HG03565 (cell line): ENCODE measurements around the gene AHCYL2.
"Not testable (repeated sequence)": the region's sequence is repeated elsewhere in the genome, so short reads cannot be mapped to it uniquely, and the experiment has no call there.

Experiments
- ATAC-seq: cut with Tn5 transposase; IDR thresholded peaks from one replicate; pipeline ENCODE4 v1.9.1; 2021; ENCODE audit warnings: mild to moderate bottlenecking, moderate library complexity; ENCODE audit not compliant: unreplicated experiment

AHCYL2 gene

DNA sequence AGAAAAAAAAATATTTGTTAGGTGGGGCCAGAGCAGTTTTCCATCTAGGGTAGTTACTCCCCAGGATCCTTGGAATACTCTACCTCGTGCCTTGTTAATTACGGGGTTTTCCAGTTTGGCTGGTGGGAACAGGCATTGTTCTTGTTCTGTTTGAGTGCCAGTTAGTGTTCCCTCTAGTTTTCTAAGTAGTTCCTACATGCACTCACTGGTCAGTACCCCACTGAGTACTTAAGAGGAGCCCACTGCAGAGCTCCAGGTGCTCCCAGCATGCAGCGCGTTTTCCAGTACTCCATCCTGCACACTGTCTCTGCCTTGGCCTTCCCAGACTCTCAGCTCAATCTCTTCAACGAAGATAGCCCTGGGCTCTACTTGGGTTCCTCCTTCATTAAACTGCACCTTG is 58.0 kb downstream of the AHCYL2 start:
- ATAC-seq: no peak

DNA sequence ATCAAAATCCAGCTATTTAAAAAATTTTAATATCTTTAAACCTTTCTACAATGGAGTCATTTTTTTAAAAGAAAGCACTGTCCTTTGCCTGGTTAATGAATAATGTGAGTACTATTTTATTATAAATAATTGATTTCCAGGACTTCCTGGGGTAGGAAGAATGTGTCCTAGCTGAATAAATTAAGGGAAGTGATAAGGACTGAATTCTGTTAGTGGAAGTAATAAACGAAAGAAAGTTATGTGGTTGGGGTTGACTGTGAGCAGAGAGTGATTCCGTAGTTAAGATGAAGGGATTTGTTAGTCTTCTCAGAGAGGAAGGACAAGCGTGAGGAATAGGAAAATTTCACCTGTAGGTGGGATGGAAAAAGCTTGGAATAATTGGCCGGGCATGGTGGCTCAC is 59.1 kb downstream of the AHCYL2 start:
- no peak for ATAC-seq

DNA sequence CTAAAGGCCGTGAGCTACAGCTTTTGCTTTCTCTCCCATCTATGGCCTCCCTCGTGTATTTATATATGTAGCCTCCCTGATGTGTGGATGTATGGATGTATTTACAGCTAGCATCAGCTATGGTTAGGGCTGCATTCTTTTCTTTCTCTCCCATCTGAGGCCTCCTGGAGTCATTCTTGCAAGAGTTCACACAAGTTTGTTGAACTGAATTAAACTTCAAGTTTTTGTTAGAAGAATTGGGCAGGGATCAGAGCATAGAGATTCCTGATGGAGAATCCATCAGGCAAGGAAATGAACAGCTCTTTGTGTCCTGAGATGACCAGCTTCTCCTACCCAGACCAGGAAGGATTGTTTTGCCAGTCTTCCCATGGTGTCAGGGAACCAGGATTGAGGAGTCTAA is 60.3 kb downstream of the AHCYL2 start:
- ATAC-seq: no peak

DNA sequence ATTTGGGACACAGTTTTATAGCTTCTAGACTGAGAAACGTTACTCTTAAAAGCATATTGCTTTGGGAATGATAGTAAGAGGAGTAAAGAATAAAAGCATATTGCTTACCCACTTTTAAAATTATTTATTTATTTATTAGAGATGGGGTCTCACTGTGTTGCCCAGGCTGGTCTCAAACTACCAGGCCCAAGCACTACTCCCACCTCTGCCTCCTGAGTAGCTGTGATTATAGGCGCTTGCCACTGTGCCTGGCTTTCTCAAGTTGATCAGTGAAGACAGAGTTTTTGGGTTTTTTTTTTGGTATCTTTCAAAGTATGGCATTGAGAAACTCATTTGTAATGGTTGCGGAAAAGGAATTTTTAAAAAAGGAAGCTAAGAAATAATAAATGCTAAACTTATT is 68.0 kb downstream of the AHCYL2 start:
- ATAC-seq: no peak

DNA sequence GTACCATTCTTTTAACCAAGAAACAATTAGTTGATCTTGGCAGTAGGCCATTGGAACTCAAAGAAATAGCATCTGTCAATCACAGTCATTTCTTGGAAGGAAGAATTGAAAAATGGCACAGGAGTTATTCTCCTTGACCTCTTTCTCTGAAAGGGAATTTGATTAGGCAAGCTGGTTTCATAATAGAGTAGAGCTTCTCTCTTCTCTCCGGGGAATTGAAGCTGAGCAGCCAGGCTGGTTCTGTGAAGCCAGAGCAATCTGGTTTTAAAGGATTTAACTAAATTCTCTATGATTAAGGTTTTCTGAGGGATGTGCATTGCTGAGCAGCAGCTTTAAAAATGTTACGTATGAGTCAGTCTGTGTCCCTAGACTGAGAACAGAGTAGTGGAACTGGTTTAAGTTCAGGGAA is 70.2 kb downstream of the AHCYL2 start:
- ATAC-seq: no peak

DNA sequence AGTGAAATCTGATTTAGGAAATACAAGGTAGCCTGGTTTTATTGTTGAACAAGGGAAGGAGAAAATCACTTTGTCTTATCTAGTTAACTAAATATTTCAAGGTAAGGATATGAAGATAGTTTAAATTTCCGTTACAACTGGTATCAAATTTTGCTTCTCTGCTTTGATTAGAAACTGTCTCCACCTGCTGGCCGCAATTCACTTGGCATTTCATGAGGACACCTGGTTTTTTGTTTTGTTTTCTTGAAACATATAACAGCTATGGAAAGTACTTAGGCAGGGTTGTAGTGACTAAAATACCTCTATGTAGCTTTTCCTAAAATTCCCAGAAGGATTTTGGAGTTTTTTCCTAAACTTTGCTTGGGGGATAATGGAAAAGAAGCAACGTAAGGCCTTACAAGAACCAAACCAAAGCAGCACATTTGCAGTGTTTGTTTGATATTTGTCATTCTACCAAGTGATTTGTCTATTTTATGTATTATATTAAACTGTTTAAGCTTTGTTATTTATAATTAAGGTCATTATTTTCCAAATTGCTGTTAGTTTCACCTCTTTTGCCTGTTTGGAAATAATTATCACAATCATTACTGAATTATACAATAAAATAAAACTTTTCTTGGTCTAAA is 73.6 kb downstream of the AHCYL2 start:
- no peak for ATAC-seq

DNA sequence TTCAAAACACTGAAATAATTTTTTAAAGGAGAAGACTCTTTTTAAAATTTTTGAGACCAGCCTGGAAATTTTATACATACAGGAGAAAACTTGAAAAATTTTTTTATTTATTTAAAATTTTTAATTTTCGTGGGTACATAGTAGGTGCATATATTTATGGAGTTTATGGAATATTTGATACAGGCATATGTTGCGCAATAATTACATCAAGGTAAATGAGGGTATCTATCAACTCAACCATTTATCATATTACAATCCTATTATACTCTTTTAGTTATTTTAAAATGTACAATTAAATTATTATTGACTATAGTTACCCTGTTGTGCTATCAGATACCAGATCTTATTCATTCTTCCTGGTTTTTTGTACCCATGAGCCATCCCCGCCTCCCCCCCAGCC is 75.1 kb downstream of the AHCYL2 start:
- ATAC-seq: no peak

DNA sequence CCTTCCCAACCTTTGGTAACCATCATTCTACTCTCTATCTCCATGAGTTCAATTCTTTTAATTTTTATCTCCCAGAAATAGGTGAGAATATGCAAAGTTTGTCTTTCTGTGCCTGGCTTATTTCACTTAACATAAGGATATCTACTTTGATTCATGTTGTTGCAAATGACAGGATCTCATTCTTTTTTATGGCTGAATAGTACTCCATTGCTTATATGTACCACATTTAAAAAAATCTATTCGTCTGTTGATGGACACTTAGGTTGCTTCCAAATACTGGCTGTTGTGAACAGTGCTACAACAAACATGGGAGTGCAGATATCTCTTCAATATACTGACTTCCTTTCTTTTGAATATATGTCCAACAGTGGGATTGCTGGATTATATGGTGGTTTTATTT is 75.5 kb downstream of the AHCYL2 start:
- not testable (repeated sequence) for ATAC-seq

DNA sequence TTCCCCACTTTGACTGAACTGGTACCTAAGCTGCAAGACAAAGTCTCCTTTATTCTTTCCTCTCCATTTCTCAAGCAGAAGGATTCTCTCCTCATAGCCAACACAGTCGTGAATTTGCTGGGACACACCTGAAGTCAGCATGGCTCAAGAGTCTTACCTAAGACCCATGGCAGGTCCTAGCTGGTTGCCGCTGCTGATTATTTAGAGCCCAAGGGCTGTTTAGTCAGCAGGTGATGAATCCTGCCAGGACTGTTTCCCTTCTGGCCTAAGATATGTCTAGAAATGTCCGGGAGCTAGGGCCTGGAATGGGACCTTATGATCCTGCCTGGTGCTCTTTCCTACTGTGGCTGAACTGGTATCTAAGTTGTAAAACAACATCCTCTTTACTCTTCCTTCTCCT is 82.8 kb downstream of the AHCYL2 start:
- ATAC-seq: no peak

DNA sequence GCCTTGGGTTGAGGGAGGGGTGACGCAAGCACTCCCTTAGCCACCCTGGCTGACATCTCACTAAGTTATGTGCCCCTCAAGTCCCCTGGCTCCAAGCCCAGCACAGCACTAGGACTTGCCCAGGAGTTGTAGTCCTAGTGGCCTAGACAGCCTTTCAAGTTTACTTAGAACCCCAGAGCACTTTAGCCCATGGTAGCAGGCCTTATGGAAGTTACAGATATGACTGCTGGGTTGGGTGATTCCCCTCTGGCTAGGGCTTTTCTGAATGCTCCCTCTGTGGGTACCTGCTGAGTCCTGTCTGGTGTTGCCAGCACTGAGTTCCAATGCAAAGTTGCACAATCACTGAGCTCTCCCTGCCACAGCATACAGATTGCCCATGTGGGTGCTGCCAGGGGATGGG is 83.2 kb downstream of the AHCYL2 start:
- no peak for ATAC-seq

DNA sequence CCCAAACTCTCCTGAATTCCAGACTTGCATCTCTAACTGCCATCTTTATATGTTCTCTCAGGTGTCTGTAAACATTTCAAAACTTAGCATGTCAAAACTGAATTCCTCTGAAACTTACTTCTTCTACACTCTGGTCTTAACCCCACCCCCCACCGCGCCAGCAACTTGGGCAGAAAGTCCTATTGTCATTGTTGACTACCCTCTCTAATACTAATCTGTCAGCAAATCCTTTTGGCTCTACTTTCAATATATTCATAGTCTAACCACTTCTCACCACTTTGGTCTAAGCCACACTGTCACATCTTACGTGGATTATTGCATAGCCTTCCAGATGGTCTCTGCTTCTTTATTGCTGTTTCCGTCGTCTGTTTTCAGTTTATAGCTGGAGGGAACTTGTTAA is 86.6 kb downstream of the AHCYL2 start:
- ATAC-seq: no peak

DNA sequence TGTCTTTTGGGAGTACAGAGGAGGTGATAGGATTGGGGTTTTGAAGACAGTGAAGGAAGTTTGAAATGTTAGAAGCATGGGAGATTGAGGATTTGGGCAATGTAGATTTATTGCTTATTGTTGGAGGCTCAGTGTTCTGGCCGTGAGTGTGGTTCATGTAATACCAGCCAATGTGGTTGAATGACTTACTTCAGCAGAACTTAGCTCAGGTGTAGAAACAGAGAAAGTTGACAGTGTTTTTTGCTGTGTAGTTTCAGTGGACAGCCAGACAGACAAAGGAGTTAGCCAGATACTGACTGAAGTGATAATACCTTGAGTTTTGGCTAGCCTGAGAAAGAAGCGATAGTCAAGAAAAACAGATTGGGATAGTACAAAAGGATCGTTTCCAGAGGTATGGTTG is 88.5 kb downstream of the AHCYL2 start:
- no peak for ATAC-seq

DNA sequence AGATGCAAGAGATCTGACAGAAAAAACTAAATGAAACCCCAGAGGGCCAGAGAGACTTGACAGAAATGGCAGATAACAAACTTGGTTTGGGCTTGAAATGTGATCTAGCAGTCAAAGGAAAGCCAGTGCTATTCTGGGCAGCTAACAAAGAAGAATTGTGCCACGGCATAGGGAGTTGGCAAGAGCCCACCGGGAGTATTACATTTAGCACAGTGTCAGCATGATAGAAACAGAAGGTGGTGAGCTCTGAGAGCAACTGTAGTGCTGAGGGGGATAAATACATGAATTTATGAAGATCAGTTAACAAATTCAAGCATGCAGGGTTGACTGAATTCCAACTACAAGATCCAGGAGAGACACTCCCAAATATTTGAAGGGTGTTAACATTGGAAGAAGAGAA is 91.1 kb downstream of the AHCYL2 start:
- no peak for ATAC-seq

DNA sequence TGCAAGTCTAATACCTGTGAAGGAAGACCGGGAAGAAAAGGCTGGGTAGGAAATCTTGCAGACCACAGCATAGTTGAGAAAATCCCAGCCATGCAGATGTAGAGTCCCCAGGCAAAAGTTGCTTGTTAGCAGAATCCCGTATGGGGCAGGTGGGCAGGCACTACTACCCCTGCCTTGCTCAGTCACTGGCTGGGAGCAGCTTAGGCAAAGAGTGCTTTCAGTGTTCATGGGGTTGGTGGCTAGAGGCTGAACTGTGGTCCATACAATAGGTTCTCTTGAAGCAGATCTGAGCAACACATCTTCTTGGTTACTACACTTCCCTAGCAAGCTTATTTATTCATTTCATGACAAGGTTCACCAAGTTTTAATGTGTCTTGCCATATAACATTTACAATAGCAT is 92.6 kb downstream of the AHCYL2 start:
- ATAC-seq: no peak

DNA sequence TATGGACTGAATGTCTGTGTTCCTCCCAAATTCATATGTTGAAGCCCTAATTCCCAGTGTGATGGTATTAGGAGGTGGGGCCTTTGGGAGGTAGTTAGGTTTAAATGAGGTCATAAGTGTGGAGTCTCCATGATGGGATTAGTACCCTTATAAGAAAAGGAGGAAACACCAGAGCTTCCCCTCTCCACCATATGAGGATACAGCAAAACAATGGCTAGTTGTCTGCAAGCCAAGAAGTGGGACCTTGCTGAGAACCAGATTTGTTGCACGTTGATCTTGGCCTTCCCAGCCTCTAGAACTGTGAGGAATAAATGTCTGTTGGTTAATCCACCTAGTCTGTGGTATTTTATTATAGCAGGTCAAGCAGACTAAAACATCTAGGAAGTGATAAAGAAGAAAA is 102.2 kb downstream of the AHCYL2 start:
- no peak for ATAC-seq

DNA sequence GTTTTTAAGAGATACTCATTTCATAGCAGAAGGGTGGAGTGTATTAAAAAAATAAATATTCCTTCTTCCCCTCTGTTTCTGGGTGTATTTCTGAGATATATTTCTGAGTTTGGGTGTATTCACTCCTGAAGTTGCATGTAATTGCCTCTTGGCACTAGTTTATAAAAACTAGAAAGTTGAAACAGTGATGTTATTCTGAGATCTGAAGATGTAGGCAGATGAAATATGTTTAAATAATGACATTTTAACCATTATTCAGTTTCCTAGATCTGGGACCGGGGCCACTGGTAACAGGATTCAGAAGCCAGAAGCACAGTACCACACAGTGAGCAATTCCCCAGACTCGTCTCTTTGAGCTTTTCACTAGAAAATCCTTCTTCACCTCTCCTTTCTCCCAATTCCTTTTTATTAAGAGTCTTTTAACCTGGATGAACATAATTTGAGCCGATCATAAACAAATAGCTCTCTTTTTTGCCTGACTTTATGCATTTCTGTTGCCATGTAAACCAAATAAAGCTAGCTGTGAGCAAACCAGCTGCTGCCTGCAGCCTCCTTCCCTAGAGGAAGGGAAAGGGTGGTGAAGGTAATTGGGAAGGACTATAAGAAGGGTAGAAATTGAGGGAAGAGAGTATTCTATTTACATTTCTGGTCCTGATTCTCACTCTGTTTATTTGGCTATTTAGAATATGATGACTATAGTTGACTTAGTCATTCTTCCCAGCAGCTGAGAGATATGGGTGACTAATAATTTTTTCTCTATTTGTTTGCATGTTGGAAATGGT is 107.6 kb downstream of the AHCYL2 start:
- no peak for ATAC-seq

DNA sequence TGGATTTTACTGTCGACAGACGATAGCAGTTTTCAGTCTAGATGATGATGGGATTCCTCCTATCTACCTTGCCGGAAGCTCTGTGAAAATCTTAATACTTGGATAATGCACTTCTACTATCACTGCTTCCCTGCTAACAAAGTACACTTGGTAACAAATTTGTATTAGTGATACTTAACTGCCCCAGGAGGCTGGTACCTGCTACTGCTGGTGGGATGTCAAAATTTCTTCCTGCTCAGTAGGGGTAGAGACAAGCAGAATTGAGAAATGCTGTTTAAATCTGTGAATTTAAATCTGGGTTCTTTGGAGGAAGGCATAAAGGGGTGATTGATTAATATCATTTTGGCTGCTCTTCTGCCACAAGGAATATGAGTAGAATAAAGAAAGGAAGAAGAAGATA is 109.6 kb downstream of the AHCYL2 start:
- no peak for ATAC-seq

DNA sequence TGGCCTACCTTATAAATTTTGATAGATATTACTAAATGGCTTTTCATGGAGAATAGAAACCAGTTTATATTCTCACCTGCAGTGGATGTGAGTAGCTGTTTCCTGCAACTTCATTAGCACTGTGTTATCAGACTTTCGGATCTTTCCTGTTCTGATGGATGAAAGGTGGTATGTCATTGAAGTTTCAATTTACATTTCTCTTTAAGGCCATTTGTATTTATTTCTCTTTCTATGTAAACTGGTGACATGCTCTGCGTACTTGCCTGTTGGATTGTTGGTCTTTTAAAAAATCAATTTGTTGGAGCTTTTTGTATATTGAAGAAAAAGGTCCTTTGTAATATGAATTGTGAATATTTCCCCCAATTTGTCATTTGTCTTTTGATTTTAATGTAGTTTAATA is 113.6 kb downstream of the AHCYL2 start:
- no peak for ATAC-seq

DNA sequence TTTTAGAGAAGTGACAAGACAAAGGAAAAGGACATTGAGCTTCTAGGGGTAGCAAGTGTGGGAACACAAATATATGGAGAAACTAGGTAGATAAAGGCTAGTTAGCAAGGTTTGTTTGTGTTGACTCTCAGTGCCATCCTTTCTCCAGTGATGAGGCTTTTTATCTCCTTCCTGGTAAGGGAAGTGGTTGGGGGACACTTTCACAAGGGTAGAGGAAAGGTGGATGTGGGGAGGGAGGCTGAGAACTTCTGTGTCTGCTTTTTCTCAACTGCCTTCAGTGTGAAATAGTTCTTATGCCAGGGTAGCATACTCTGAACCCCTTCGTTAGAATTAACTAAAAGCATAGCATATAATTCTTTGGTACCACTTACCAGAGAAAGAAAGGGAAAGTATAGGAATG is 116.4 kb downstream of the AHCYL2 start:
- ATAC-seq: no peak

DNA sequence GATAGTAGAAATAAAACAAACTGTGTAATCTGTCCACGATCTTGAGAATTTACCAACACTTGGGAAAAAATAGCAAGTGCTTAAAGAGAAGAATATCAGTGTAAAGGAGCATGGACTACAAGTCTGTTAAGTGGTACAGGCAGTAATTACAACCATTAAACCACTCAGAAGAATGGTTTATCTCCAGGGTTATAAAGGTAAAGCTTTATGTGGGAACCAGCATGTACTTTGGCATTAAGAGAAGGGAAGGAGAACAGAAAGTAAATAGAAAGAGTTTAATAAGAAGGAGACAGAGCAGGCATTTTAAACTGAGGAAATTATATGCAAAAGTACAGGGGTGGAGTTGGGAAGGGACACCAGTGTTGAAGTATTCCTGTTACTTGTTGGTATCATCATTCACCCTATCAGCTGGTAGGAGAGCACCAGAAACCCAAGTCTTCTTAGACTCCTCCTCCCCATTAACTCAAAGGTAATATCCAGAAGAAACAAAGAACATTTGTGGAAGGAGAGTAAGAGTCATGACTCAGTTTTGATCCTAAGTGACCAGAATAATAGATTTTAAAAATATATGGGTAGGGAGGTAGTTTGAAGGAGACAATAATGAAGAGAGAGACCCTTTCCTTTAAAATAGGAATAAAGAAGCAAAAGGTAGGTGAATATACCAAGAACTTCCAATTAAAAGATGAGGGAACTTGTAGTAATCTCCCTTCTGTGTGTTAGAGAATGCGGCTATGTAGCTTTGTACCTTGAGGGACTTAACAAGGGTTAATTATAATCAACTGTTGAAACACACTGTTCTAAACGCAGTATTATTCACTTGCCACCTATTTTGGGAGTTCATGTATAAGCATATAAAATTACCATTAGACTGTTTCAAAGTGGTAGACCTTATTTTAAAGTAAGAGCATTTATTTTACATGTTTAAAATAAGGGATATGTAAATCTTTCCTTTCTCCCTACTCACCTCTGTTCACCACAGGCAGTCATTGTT is 117.3 kb downstream of the AHCYL2 start:
- no peak for ATAC-seq

DNA sequence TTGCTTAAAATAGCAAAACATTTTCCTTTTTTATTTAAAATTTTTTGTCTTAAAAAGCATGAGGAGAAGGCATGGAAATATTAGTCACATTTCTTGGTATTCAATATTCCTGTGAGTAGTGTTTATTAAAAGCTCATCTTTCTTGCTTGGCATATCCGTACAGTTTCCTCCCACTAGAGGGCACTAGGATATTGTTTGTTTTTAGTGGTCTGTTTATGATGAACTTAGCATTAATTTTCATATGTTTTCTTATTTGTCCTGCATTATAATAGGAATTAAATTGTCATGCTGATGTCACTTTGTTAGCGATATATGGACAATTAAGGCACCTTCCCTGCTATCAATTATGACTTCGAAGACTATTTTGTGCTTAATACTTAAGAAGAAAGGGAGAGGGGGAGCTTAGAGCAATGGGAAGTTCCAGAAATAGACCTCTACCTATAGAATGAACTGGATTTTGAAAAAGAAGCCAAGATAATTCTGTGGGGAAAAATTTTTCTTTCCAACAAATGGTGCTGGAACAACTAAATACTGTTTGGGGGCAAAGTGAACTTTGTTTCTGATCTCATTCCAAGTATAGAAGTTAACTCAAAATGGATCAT is 118.4 kb downstream of the AHCYL2 start:
- no peak for ATAC-seq
